ENCODE results near the gene ZNF614. TPM values are rescaled to one million over a fixed set of nuclear protein-coding genes. Genes with fewer than 3 reads are reported as not detected.

Gene ZNF614
- total RNA-seq (2022; extraction: Qiagen RNA extraction): 2.5 to 3.5 TPM (median 2.9 TPM) in 5 replicates

GRCh38 chr19:52028027-52028779, at the start of gene ZNF614:
Gene ZNF614 (minus strand): TSS chr19:52028379. CDS start chr19:52025745, 2,634 bp downstream.

GRCh38 chr19:52048555-52049501, 20.6 kb upstream of the ZNF614 start, which contains the start of gene ZNF432:
Gene ZNF432 (minus strand): TSS chr19:52048838. CDS start chr19:52046868, 1,970 bp downstream.

GRCh38 chr19:52007806-52008557, 20.2 kb downstream of the ZNF614 start, which contains the start of gene ZNF615:
Gene ZNF615 (minus strand): TSS chr19:52008211. CDS start chr19:52003711, 4,500 bp downstream.

GRCh38 chr19:51986309-51987291, 41.6 kb downstream of the ZNF614 start, which contains the start of gene ZNF350:
Gene ZNF350 (minus strand): TSS chr19:51986840. CDS start chr19:51974360, 12,480 bp downstream.

Other genes with a start within 250 kb of the ZNF614 start
- gene FPR3, start 233.2 kb downstream of the ZNF614 start, total RNA-seq (2022; extraction: Qiagen RNA extraction): not detected in 5 replicates
- 0.03 to 0.07 TPM in 2 of 5 replicates, not detected in the others for gene ZNF577, start 140.4 kb downstream of the ZNF614 start, total RNA-seq (2022; extraction: Qiagen RNA extraction)
- 0.08 to 0.36 TPM (median 0.27 TPM) in 5 replicates for gene ZNF649, start 123.4 kb downstream of the ZNF614 start, total RNA-seq (2022; extraction: Qiagen RNA extraction)
- 0.82 to 1.7 TPM (median 0.93 TPM) in 5 replicates for gene ZNF613, start 100.9 kb downstream of the ZNF614 start, total RNA-seq (2022; extraction: Qiagen RNA extraction)
- 3.4 to 5.1 TPM (median 3.5 TPM) in 5 replicates for gene ZNF350, start 41.5 kb downstream of the ZNF614 start, total RNA-seq (2022; extraction: Qiagen RNA extraction)
- gene ZNF615, start 20.2 kb downstream of the ZNF614 start, total RNA-seq (2022; extraction: Qiagen RNA extraction): 3.1 to 4.8 TPM (median 4.0 TPM) in 5 replicates
- 1.4 to 1.9 TPM (median 1.5 TPM) in 5 replicates for gene ZNF432, start 20.5 kb upstream of the ZNF614 start, total RNA-seq (2022; extraction: Qiagen RNA extraction)
- gene ZNF841, start 67.4 kb upstream of the ZNF614 start, total RNA-seq (2022; extraction: Qiagen RNA extraction): 1.6 to 1.9 TPM (median 1.8 TPM) in 5 replicates
- gene ZNF616, start 111.6 kb upstream of the ZNF614 start, total RNA-seq (2022; extraction: Qiagen RNA extraction): 0.41 to 1.1 TPM (median 0.82 TPM) in 5 replicates
- 0.42 to 1.1 TPM (median 0.76 TPM) in 5 replicates for gene ZNF836, start 143.2 kb upstream of the ZNF614 start, total RNA-seq (2022; extraction: Qiagen RNA extraction)
- 184 to 318 TPM (median 309 TPM) in 5 replicates for gene PPP2R1A, start 161.7 kb upstream of the ZNF614 start, total RNA-seq (2022; extraction: Qiagen RNA extraction)
- 6.6 to 11.2 TPM (median 8.3 TPM) in 5 replicates for gene ZNF766, start 241.2 kb upstream of the ZNF614 start, total RNA-seq (2022; extraction: Qiagen RNA extraction)

Data from A549 treated with AZD2906 at 1 μM for 4 hours (cell line).